ENCODE data around the gene SLC2A1.

- TF ChIP-seq CTCF (IDR thresholded peaks at IDR 0.05; ENCODE audit: insufficient read depth, low read length) (no peak), POLR2AphosphoS5 (IDR thresholded peaks at IDR 0.05; ENCODE audit: low read depth) (no peak), REST (IDR thresholded peaks at IDR 0.05; ENCODE audit: insufficient replicate concordance, low read depth) (no peak), GABPA (IDR thresholded peaks at IDR 0.05; ENCODE audit: low read depth) (no peak)
These were observed 23.2 kb upstream of the SLC2A1 start for GRCh38 chr1:42981871-42982270.

All from HL-60 (cell line).